Stimulated activated CD4-positive, alpha-beta T cell treated with anti-CD3 and anti-CD28 coated beads, TNF-alpha, amount 100 ng/mL, for 4 hours (primary cell): Measurements from ENCODE around the gene ZSCAN9.
A peak's percentile ranks its signal among the peaks of the same experiment; 100 is the strongest.

ENCODE experiments used
- DNase-seq, 3 experiments: peaks; one replicate each; pipeline ENCODE4 v3.0.0-alpha.2; 2020; ENCODE audit warnings: low read depth in 3 of 3

The ZSCAN9 gene

GRCh38 chr6:28266962-28267694 lies 42.1 kb downstream of the ZSCAN9 start, which contains the start of gene ZSCAN26:
ZSCAN26 (plus strand) TSS chr6:28267143; CDS start chr6:28271920, 4,777 bp downstream.
- DNase-seq: peak; percentile 72 to 81 (median 73)

- DNase-seq: no peak
Observed at GRCh38 chr6:28267695-28268059, 42.6 kb downstream of the ZSCAN9 start.

- no peak for DNase-seq
Observed at GRCh38 chr6:28269492-28269891, 44.4 kb downstream of the ZSCAN9 start.

GRCh38 chr6:28274888-28275287 lies 49.8 kb downstream of the ZSCAN9 start:
- DNase-seq: no peak

GRCh38 chr6:28277746-28278145 lies 52.7 kb downstream of the ZSCAN9 start:
- no peak for DNase-seq

- DNase-seq: no peak
Observed at GRCh38 chr6:28280595-28281287, 55.7 kb downstream of the ZSCAN9 start.

- peak in 2 of 3 experiments; percentile 18 to 31 for DNase-seq
Observed at GRCh38 chr6:28281288-28282064, 56.4 kb downstream of the ZSCAN9 start, which contains the start of gene PGBD1. PGBD1 (plus strand) TSS chr6:28281572; CDS start chr6:28283814, 2,242 bp downstream.

GRCh38 chr6:28282926-28283325 lies 57.9 kb downstream of the ZSCAN9 start:
- DNase-seq: no peak
